CD4-positive, alpha-beta T cell (primary cell): ENCODE measurements around the gene RUSF1. TPM values are rescaled to one million over a fixed set of nuclear protein-coding genes. Genes with fewer than 3 reads are reported as not detected.

Source experiments
- ATAC-seq: fragments of 200-7000 bp; cut with Tn5 transposase; one replicate; pipeline ENCODE4 v1.10.0; 2022; ENCODE audit warnings: mild to moderate bottlenecking; ENCODE audit not compliant: poor library complexity
- CTCF ChIA-PET: fragments of 350-600 bp; sonication (Branson Sonifier 250); formaldehyde crosslinking; loops from one replicate; lab custom pipeline; 2021; ENCODE audit warnings: antibody characterized with exemption, inconsistent platforms; lab: Charles Lee
- POLR2A ChIA-PET: fragments of 350-600 bp; sonication (Branson Sonifier 250); formaldehyde crosslinking; loops from one replicate; lab custom pipeline; 2021; ENCODE audit warnings: antibody characterized with exemption, inconsistent platforms; lab: Charles Lee
- DNase-seq, 14 experiments: peaks; one replicate each; pipeline ENCODE4 v3.0.0-alpha.2; 2013 to 2020; ENCODE audit warnings: mixed read lengths in 2 of 14
- H3K27ac ChIP-seq, 2 donors: one replicate each; pipeline versions ENCODE4 v1.5.1 to v1.7.0; 2013; ENCODE audit warnings: low read length in 2 of 2, low read depth in 1 of 2, mild to moderate bottlenecking in 1 of 2
- H3K27me3 ChIP-seq, 2 experiments: 1 replicate in 1 of 2; 2 replicates in 1 of 2; pipeline versions ENCODE4 v1.6.1 to v1.7.0; 2013; ENCODE audit warnings: low read length in 2 of 2, control low read depth in 1 of 2, mild to moderate bottlenecking in 1 of 2, moderate library complexity in 1 of 2; ENCODE audit not compliant: insufficient read depth in 2 of 2, control insufficient read depth in 1 of 2
- H3K36me3 ChIP-seq: one replicate; pipeline ENCODE4 v1.6.1; 2013; ENCODE audit warnings: low read length, control low read depth; ENCODE audit not compliant: insufficient read depth
- H3K4me1 ChIP-seq: one replicate; pipeline ENCODE4 v1.6.1; 2013; ENCODE audit warnings: low read length, control low read depth; ENCODE audit not compliant: insufficient read depth
- H3K4me3 ChIP-seq: one replicate; pipeline ENCODE4 v1.5.1; 2013; ENCODE audit warnings: mild to moderate bottlenecking, low read length, moderate library complexity
- H3K9me3 ChIP-seq, 2 experiments: 1 replicate in 1 of 2; 2 replicates in 1 of 2; pipeline versions ENCODE4 v1.6.1 to v1.7.0; 2013; ENCODE audit warnings: low read length in 2 of 2, mild to moderate bottlenecking in 2 of 2, control low read depth in 1 of 2, moderate library complexity in 1 of 2; ENCODE audit not compliant: control insufficient read depth in 1 of 2, insufficient read depth in 1 of 2
- H3K27ac Mint-ChIP-seq: one replicate; pipeline ENCODE4 v1.8.0; 2020; ENCODE audit warnings: mixed read lengths
- H3K27me3 Mint-ChIP-seq: one replicate; pipeline ENCODE4 v1.8.0; 2021; ENCODE audit warnings: mixed read lengths
- H3K36me3 Mint-ChIP-seq: one replicate; pipeline ENCODE4 v1.8.0; 2021; ENCODE audit warnings: low read depth, mixed read lengths
- H3K4me1 Mint-ChIP-seq: one replicate; pipeline ENCODE4 v1.8.0; 2021; ENCODE audit warnings: low read depth, mixed read lengths
- H3K4me3 Mint-ChIP-seq: one replicate; pipeline ENCODE4 v1.8.0; 2020; ENCODE audit warnings: mild to moderate bottlenecking, mixed read lengths
- H3K9me3 Mint-ChIP-seq: one replicate; pipeline ENCODE4 v1.8.0; 2020; ENCODE audit warnings: mixed read lengths
- CTCF ChIP-seq: fragments of 200-600 bp; IDR thresholded peaks from one replicate; pipeline ENCODE4 v1.8.0; 2022; ENCODE audit warnings: antibody characterized with exemption, mild to moderate bottlenecking
- intact Hi-C, 2 experiments: fragments of 100-400 bp; cut with DNase I in 1 of 2; cut with micrococcal nuclease in 1 of 2; formaldehyde crosslinking; loops; one replicate each; pipeline versions ENCODE4 v1.15.1 to v1.9.0; 2023 to 2025; cut with DNase I, micrococcal nuclease
- total RNA-seq, 174 experiments: library from RNA in 2 of 174; stranded (reverse) in 2 of 174; gene quantifications; one replicate each; pipeline ENCODE4 v1.2.3 and lab custom pipeline; 2021 to 2026

Gene RUSF1
- total RNA-seq, 2 experiments from 2014 or later: 69.2 to 73.2 TPM

GRCh38 chr16:31466381-31466841 lies 41.8 kb downstream of the RUSF1 start:
- POLR2A ChIA-PET: no interaction called here
- ATAC-seq: no peak
- H3K4me3 ChIP-seq: no peak overlapping the region
- H3K36me3 ChIP-seq: peaks cover 30% of the 10 kb centered on the region
- Mint-ChIP-seq H3K9me3 (no peaks in the 10 kb centered on the region), H3K27ac (no peak overlapping the region), H3K4me1 (no peaks in the 10 kb centered on the region), H3K36me3 (peaks cover 36% of the 10 kb centered on the region), H3K27me3 (no peaks in the 10 kb centered on the region), H3K4me3 (no peak overlapping the region)
- no peak for TF ChIP-seq CTCF
- no peaks in the 10 kb centered on the region for H3K9me3 ChIP-seq
- no peak overlapping the region for H3K27ac ChIP-seq
- intact Hi-C loops: no loop called here
- H3K27me3 ChIP-seq: peaks cover 0 to 5% of the 10 kb centered on the region in 2 experiments
- H3K4me1 ChIP-seq: peaks cover 24% of the 10 kb centered on the region
- peak in 1 of 14 experiments; percentile 20 for DNase-seq
- CTCF ChIA-PET: no interaction called here

GRCh38 chr16:31465788-31466370 lies 42.3 kb downstream of the RUSF1 start:
- POLR2A ChIA-PET: no interaction called here
- CTCF ChIA-PET: no interaction called here
- Histone ChIP-seq H3K36me3 (peaks cover 30% of the 10 kb centered on the region), H3K27ac (no peak overlapping the region), H3K4me1 (peaks cover 27% of the 10 kb centered on the region), H3K27me3 (no peaks in the 10 kb centered on the region), H3K4me3 (no peak overlapping the region), H3K9me3 (no peaks in the 10 kb centered on the region)
- ATAC-seq (no peak), DNase-seq (peak in 1 of 14 experiments; percentile 16)
- H3K36me3 Mint-ChIP-seq: peaks cover 36% of the 10 kb centered on the region
- no peak for TF ChIP-seq CTCF
- H3K27me3 Mint-ChIP-seq: no peaks in the 10 kb centered on the region
- no peak overlapping the region for H3K27ac Mint-ChIP-seq
- no peaks in the 10 kb centered on the region for H3K9me3 Mint-ChIP-seq
- intact Hi-C loops: no loop called here
- no peak overlapping the region for H3K4me3 Mint-ChIP-seq
- H3K4me1 Mint-ChIP-seq: peaks cover 5% of the 10 kb centered on the region

- DNase-seq: peak in 1 of 14 experiments; percentile 28
- Mint-ChIP-seq H3K9me3 (no peaks in the 10 kb centered on the region), H3K4me3 (no peak overlapping the region), H3K36me3 (peaks cover 41% of the 10 kb centered on the region), H3K27me3 (no peaks in the 10 kb centered on the region), H3K27ac (no peak overlapping the region), H3K4me1 (peaks cover 15% of the 10 kb centered on the region)
- Histone ChIP-seq H3K36me3 (peaks cover 30% of the 10 kb centered on the region), H3K27me3 (no peaks in the 10 kb centered on the region), H3K9me3 (no peaks in the 10 kb centered on the region), H3K4me3 (no peak overlapping the region), H3K27ac (no peak overlapping the region), H3K4me1 (peaks cover 37% of the 10 kb centered on the region)
- TF ChIP-seq CTCF: no peak
- intact Hi-C loops: no loop called here
- no peak for ATAC-seq
- ChIA-PET CTCF (no interaction called here), POLR2A (no interaction called here)
Measured at GRCh38 chr16:31464781-31465260, 43.4 kb downstream of the RUSF1 start.
